HEK293T (cell line): ENCODE results near the gene SLC39A6.

Source experiments
- BHLHE40 ChIP-seq: fragments of 450-650 bp; IDR thresholded peaks from 2 replicates; pipeline ENCODE4 v1.6.1; 2016; ENCODE audit warnings: mild to moderate bottlenecking, moderate library complexity, borderline replicate concordance
- FOXK2 ChIP-seq: fragments of 450-650 bp; IDR thresholded peaks from 2 replicates; pipeline ENCODE4 v1.6.1; 2016; ENCODE audit warnings: mild to moderate bottlenecking
- HDGF ChIP-seq: fragments of 450-650 bp; IDR thresholded peaks from 2 replicates; pipeline ENCODE4 v1.6.1; 2017; ENCODE audit warnings: antibody characterized with exemption, borderline replicate concordance
- PKNOX1 ChIP-seq: fragments of 450-650 bp; IDR thresholded peaks from 2 replicates; pipeline ENCODE4 v1.6.1; 2016
- ZNF384 ChIP-seq: fragments of 450-650 bp; IDR thresholded peaks from 2 replicates; pipeline ENCODE4 v1.6.1; 2016

GRCh38 chr18:36177913-36178312 lies 48.8 kb upstream of the SLC39A6 start:
- TF ChIP-seq HDGF: no peak
- TF ChIP-seq PKNOX1: no peak
- TF ChIP-seq ZNF384: no peak
- TF ChIP-seq BHLHE40: no peak
- no peak for TF ChIP-seq FOXK2
